IgD-negative memory B cell (primary cell): ENCODE measurements around the gene ATP10B. TPM values are rescaled to one million over a fixed set of nuclear protein-coding genes. Genes with fewer than 3 reads are reported as not detected.

Source experiments
- H3K27ac Mint-ChIP-seq, 3 donors: one replicate each; pipeline ENCODE4 v1.8.0; 2020 to 2022; ENCODE audit warnings: mild to moderate bottlenecking in 3 of 3, mixed read lengths in 3 of 3, moderate library complexity in 1 of 3
- H3K27me3 Mint-ChIP-seq: one replicate; pipeline ENCODE4 v1.8.0; 2021; ENCODE audit warnings: mixed read lengths
- H3K36me3 Mint-ChIP-seq: one replicate; pipeline ENCODE4 v1.8.0; 2020; ENCODE audit warnings: mild to moderate bottlenecking, mixed read lengths
- H3K4me1 Mint-ChIP-seq, 3 donors: one replicate each; pipeline ENCODE4 v1.8.0; 2020 to 2022; ENCODE audit warnings: mixed read lengths in 3 of 3, mild to moderate bottlenecking in 1 of 3
- H3K4me3 Mint-ChIP-seq, 4 donors: one replicate each; pipeline ENCODE4 v1.8.0; 2020 to 2022; ENCODE audit warnings: mild to moderate bottlenecking in 4 of 4, mixed read lengths in 4 of 4, moderate library complexity in 3 of 4
- H3K9me3 Mint-ChIP-seq, 3 donors: one replicate each; pipeline ENCODE4 v1.8.0; 2020 to 2021; ENCODE audit warnings: mixed read lengths in 3 of 3, mild to moderate bottlenecking in 1 of 3
- polyA plus RNA-seq: library from polyadenylated mRNA; unstranded; fragments of 300-500 nt; fragmentation: Illumina TruSeq; gene quantifications from one replicate; pipeline ENCODE4 v1.2.3, GENCODE V29; 2021

The ATP10B gene
- polyA plus RNA-seq, 1 donor from 2014 or later = 1.0 TPM

- Mint-ChIP-seq H3K4me1 (no peaks in the 10 kb centered on the region), H3K4me3 (no peak overlapping the region), H3K36me3 (no peaks in the 10 kb centered on the region), H3K27me3 (peaks cover 2% of the 10 kb centered on the region), H3K27ac (no peak overlapping the region), H3K9me3 (peaks cover 0 to 10% (median 2%) of the 10 kb centered on the region in 3 donors)
Measured at GRCh38 chr5:160534125-160534524, 317.9 kb downstream of the ATP10B start.

GRCh38 chr5:160525471-160526261 is 326.3 kb downstream of the ATP10B start:
- Mint-ChIP-seq H3K27ac (no peak overlapping the region), H3K36me3 (no peaks in the 10 kb centered on the region), H3K4me3 (no peak overlapping the region), H3K9me3 (peaks cover 0 to 10% (median 2%) of the 10 kb centered on the region in 3 donors), H3K4me1 (no peaks in the 10 kb centered on the region), H3K27me3 (peaks cover 3% of the 10 kb centered on the region)

GRCh38 chr5:160524827-160525226 is 327.2 kb downstream of the ATP10B start:
- Mint-ChIP-seq H3K9me3 (peaks cover 0 to 7% (median 0%) of the 10 kb centered on the region in 3 donors), H3K27me3 (peaks cover 3% of the 10 kb centered on the region), H3K4me1 (no peaks in the 10 kb centered on the region), H3K36me3 (no peaks in the 10 kb centered on the region), H3K27ac (no peak overlapping the region), H3K4me3 (no peak overlapping the region)

DNA sequence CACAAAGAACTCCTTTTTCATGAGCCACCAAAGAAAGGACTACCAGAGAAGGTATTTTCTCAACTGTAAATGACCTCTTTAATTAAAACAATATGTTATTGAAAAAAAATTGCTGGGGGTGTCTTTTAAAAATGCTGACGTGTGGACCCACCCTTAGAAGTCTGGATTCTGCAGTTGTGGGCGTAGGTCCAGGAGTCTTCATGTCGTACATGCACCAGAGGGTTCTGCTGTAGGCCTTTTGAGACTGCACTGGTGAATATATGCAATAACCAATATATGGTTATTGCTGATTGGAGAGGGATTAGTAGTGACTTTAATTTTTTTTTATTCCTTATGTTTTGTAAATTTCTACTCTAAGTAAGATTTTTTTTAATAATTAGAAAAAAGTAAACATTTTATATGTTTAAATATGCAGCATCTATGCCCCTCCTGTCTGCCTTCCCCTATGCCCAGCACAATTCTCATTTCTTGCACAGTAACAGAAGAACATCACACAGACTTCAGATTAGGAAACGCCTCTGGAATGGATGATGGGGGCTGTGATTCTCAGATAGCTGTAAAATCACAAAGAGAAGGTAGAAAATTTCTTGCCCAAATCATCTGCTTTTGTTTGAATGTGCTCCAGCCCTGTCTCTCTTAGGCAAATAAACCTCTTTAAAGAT is 328.4 kb downstream of the ATP10B start:
- Mint-ChIP-seq H3K27ac (no peak overlapping the region), H3K27me3 (peaks cover 1% of the 10 kb centered on the region), H3K36me3 (no peaks in the 10 kb centered on the region), H3K4me1 (no peaks in the 10 kb centered on the region), H3K9me3 (no peaks in the 10 kb centered on the region), H3K4me3 (no peak overlapping the region)

DNA sequence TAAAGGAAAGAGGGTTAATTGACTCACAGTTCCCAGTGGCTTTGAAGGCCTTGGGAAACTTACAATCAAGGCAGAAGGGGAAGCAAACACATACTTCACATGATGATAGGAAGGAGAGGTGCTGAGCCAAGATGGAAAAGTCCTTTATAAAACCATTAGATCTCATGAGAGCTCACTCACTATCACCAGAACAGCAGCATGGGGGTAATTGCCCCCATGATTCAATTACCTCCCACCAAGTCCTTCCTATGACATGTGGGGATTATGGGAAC is 330.7 kb downstream of the ATP10B start:
- H3K4me3 Mint-ChIP-seq = no peak overlapping the region
- H3K4me1 Mint-ChIP-seq = no peaks in the 10 kb centered on the region
- H3K27ac Mint-ChIP-seq = no peak overlapping the region
- no peaks in the 10 kb centered on the region for H3K27me3 Mint-ChIP-seq
- peaks cover 2% of the 10 kb centered on the region for H3K36me3 Mint-ChIP-seq
- H3K9me3 Mint-ChIP-seq = no peaks in the 10 kb centered on the region

- no peak overlapping the region for H3K27ac Mint-ChIP-seq
- no peaks in the 10 kb centered on the region for H3K27me3 Mint-ChIP-seq
- no peaks in the 10 kb centered on the region for H3K9me3 Mint-ChIP-seq
- H3K4me3 Mint-ChIP-seq = no peak overlapping the region
- H3K4me1 Mint-ChIP-seq = no peaks in the 10 kb centered on the region
- peaks cover 5% of the 10 kb centered on the region for H3K36me3 Mint-ChIP-seq
Measured at GRCh38 chr5:160520609-160521391, 331.2 kb downstream of the ATP10B start.

GRCh38 chr5:160516696-160517530 is 335.1 kb downstream of the ATP10B start:
- Mint-ChIP-seq H3K27ac (no peak overlapping the region), H3K4me1 (no peaks in the 10 kb centered on the region), H3K4me3 (no peak overlapping the region), H3K36me3 (peaks cover 5% of the 10 kb centered on the region), H3K27me3 (no peaks in the 10 kb centered on the region), H3K9me3 (no peaks in the 10 kb centered on the region)

DNA sequence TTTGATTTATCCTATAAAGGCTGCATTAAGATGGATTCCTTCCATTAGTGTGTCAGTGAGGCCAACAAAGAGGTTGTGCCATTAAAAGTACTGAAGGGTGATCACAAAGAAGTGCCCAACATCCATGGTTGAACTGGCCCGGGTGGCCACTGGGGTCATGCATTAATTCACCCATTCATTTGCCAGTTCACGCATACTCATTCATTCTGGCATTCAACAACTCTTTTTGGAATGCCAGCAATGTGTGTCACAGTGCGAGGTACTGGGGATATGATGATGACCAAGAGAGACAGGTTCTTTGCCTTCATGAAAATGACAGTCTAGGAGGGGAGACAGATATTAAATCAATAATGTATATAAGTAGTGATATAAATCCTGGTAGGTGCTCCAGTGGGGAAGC is 337.1 kb downstream of the ATP10B start:
- Mint-ChIP-seq H3K27ac (no peak overlapping the region), H3K9me3 (no peaks in the 10 kb centered on the region), H3K4me3 (no peak overlapping the region), H3K36me3 (peaks cover 5% of the 10 kb centered on the region), H3K27me3 (no peaks in the 10 kb centered on the region), H3K4me1 (no peaks in the 10 kb centered on the region)

DNA sequence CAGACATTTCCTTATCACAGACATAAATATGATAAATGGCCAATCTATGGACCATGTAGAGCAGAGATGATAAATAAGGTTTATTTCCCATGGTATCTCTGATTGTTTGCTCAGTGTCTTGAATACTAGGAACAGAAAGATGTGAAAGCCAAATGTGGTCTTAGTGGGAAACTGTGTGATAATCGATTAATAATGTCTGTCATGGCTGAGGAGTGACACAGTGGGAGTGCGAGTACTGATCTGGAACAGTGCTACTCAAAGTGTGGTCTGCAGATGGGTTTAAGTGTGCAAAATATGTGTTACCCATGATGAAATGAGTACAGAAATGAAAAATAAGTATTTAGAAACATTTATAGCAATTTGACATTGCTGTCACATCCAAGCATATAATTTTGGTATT is 337.8 kb downstream of the ATP10B start:
- peaks cover 0 to 2% (median 2%) of the 10 kb centered on the region in 3 donors for H3K4me1 Mint-ChIP-seq
- no peaks in the 10 kb centered on the region for H3K9me3 Mint-ChIP-seq
- H3K4me3 Mint-ChIP-seq = no peak overlapping the region
- no peaks in the 10 kb centered on the region for H3K27me3 Mint-ChIP-seq
- no peak overlapping the region for H3K27ac Mint-ChIP-seq
- H3K36me3 Mint-ChIP-seq = peaks cover 5% of the 10 kb centered on the region

DNA sequence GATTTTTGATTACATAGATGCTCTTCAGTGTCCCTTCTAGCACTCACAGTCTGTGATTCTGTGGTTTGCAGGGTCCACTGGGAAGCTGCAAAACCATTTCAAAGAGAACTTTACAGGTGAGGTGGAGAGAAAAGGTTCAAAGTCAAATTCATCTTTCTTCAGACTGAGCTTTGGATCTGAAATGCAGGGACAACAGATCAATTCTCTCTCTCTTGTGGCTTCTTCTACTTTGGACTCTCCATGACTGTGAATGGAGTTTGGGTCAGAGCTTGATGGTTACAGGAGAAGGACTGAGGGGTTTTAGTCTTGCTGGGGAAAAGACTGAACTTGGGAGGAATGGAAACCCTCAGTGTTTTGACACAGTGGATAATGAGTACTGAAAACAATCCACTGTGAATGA is 338.5 kb downstream of the ATP10B start:
- H3K4me1 Mint-ChIP-seq = peaks cover 4 to 8% (median 4%) of the 10 kb centered on the region in 3 donors
- no peak overlapping the region for H3K4me3 Mint-ChIP-seq
- peaks cover 5% of the 10 kb centered on the region for H3K36me3 Mint-ChIP-seq
- H3K9me3 Mint-ChIP-seq = no peaks in the 10 kb centered on the region
- no peaks in the 10 kb centered on the region for H3K27me3 Mint-ChIP-seq
- H3K27ac Mint-ChIP-seq = no peak overlapping the region
